CD14-positive monocyte (primary cell): ENCODE data around the gene MTG2. TPM values are rescaled to one million over a fixed set of nuclear protein-coding genes. Genes with fewer than 3 reads are reported as not detected.

Experiments
- DNase-seq, 3 donors: peaks; one replicate each; pipeline ENCODE4 v3.0.0-alpha.2; 2011 to 2022
- H2AFZ ChIP-seq: 2 replicates; pipeline ENCODE4 v1.6.0; 2012; ENCODE audit warnings: mild to moderate bottlenecking, low read depth, low read length, inconsistent platforms; ENCODE audit not compliant: insufficient read depth, poor library complexity, severe bottlenecking
- H3K27ac ChIP-seq, 2 donors: 1 replicate in 1 of 2; 2 replicates in 1 of 2; pipeline ENCODE4 v1.5.1; 2012 to 2013; ENCODE audit warnings: low read length in 2 of 2, control low read depth in 1 of 2, inconsistent platforms in 1 of 2, low read depth in 1 of 2, mild to moderate bottlenecking in 1 of 2
- H3K27me3 ChIP-seq, 2 donors: one replicate each; pipeline versions ENCODE4 v1.6.0 to v1.6.1; 2011 to 2013; ENCODE audit warnings: low read length in 2 of 2; ENCODE audit not compliant: control insufficient read depth in 2 of 2, insufficient read depth in 2 of 2
- H3K36me3 ChIP-seq, 2 donors: replicated peaks in 1 of 2; 1 replicate in 1 of 2; 2 replicates in 1 of 2; pipeline versions ENCODE4 v1.5.1 to v1.6.1; 2012 to 2013; ENCODE audit warnings: low read length in 2 of 2, control low read depth in 1 of 2, inconsistent platforms in 1 of 2, mild to moderate bottlenecking in 1 of 2; ENCODE audit not compliant: insufficient read depth in 2 of 2, control insufficient read depth in 1 of 2
- H3K4me1 ChIP-seq, 2 donors: 1 replicate in 1 of 2; 2 replicates in 1 of 2; pipeline versions ENCODE4 v1.5.1 to v1.6.1; 2012 to 2013; ENCODE audit warnings: low read length in 2 of 2, control low read depth in 1 of 2, inconsistent platforms in 1 of 2, mild to moderate bottlenecking in 1 of 2, moderate library complexity in 1 of 2; ENCODE audit not compliant: insufficient read depth in 2 of 2, control insufficient read depth in 1 of 2
- H3K4me2 ChIP-seq: replicated peaks from 2 replicates; pipeline ENCODE3; 2012; ENCODE audit warnings: low read length, moderate library complexity, mild to moderate bottlenecking; ENCODE audit not compliant: poor library complexity, severe bottlenecking; ENCODE audit errors: extremely low read depth
- H3K4me3 ChIP-seq, 3 experiments: fragments of 200-600 bp in 1 of 3; sonication (generic) in 1 of 3; replicated peaks in 1 of 3; 1 replicate in 2 of 3; 2 replicates in 1 of 3; pipeline ENCODE4 v1.5.1; 2011 to 2013; ENCODE audit warnings: low read length in 3 of 3, mild to moderate bottlenecking in 3 of 3, control low read depth in 2 of 3, low read depth in 2 of 3, inconsistent platforms in 1 of 3, moderate library complexity in 1 of 3
- H3K79me2 ChIP-seq: 2 replicates; pipeline ENCODE4 v1.6.0; 2012; ENCODE audit warnings: mild to moderate bottlenecking, control low read depth, inconsistent platforms, low read length, moderate library complexity; ENCODE audit not compliant: insufficient read depth
- H3K9ac ChIP-seq: 2 replicates; pipeline ENCODE4 v1.6.0; 2017; ENCODE audit warnings: low read length, mild to moderate bottlenecking; ENCODE audit not compliant: insufficient read depth, poor library complexity, severe bottlenecking
- H3K9me3 ChIP-seq, 2 donors: replicated peaks in 1 of 2; 1 replicate in 1 of 2; 2 replicates in 1 of 2; pipeline versions ENCODE4 v1.5.1 to v1.6.1; 2012 to 2013; ENCODE audit warnings: low read length in 2 of 2, control low read depth in 1 of 2; ENCODE audit not compliant: control insufficient read depth in 1 of 2, insufficient read depth in 1 of 2
- H4K20me1 ChIP-seq: 2 replicates; pipeline ENCODE4 v1.6.0; 2012; ENCODE audit warnings: mild to moderate bottlenecking, low read length, control low read depth, moderate library complexity; ENCODE audit not compliant: insufficient read depth
- H3K27ac Mint-ChIP-seq, 7 donors: one replicate each; pipeline ENCODE4 v1.8.0; 2020; ENCODE audit warnings: mild to moderate bottlenecking in 7 of 7, mixed read lengths in 7 of 7, moderate library complexity in 6 of 7, inconsistent platforms in 2 of 7
- H3K27me3 Mint-ChIP-seq, 3 donors: one replicate each; pipeline ENCODE4 v1.8.0; 2021 to 2022; ENCODE audit warnings: low read depth in 3 of 3, mild to moderate bottlenecking in 3 of 3, mixed read lengths in 3 of 3, moderate library complexity in 3 of 3, inconsistent platforms in 1 of 3
- H3K36me3 Mint-ChIP-seq, 2 donors: one replicate each; pipeline ENCODE4 v1.8.0; 2020; ENCODE audit warnings: mixed read lengths in 2 of 2, inconsistent platforms in 1 of 2, mild to moderate bottlenecking in 1 of 2
- H3K4me1 Mint-ChIP-seq: one replicate; pipeline ENCODE4 v1.8.0; 2020; ENCODE audit warnings: mild to moderate bottlenecking, mixed read lengths
- H3K4me3 Mint-ChIP-seq, 2 donors: one replicate each; pipeline ENCODE4 v1.8.0; 2020; ENCODE audit warnings: mild to moderate bottlenecking in 2 of 2, mixed read lengths in 2 of 2, moderate library complexity in 1 of 2
- H3K9me3 Mint-ChIP-seq, 7 donors: one replicate each; pipeline ENCODE4 v1.8.0; 2020 to 2022; ENCODE audit warnings: mixed read lengths in 7 of 7, mild to moderate bottlenecking in 6 of 7, moderate library complexity in 6 of 7, inconsistent platforms in 2 of 7
- CTCF ChIP-seq: fragments of 200-600 bp; IDR thresholded peaks from one replicate; pipeline ENCODE4 v1.8.0; 2022; ENCODE audit warnings: antibody characterized with exemption, mild to moderate bottlenecking
- WGBS: methylation state at CpG from one replicate; pipeline ENCODE4 v1.1.5; 2013; ENCODE audit warnings: missing lambda C conversion rate; ENCODE audit not compliant: insufficient coverage; 5-methylcytosine and 5-hydroxymethylcytosine counted together
- intact Hi-C, 2 donors: fragments of 100-400 bp; cut with micrococcal nuclease; formaldehyde crosslinking; loops; one replicate each; pipeline versions ENCODE4 v1.15.0 to v1.15.1; 2023
- polyA plus RNA-seq, 3 donors: library from polyadenylated mRNA; depleted of rRNA in 1 of 3; unstranded in 2 of 3; stranded (reverse) in 1 of 3; fragments of 300-500 nt in 2 of 3; fragments of >200 nt in 1 of 3; fragmentation: Illumina TruSeq in 2 of 3; gene quantifications; 1 replicate in 2 of 3; 2 replicates in 1 of 3; pipeline ENCODE4 v1.2.3, GENCODE V29; 2012 to 2021

MTG2 gene
- polyA plus RNA-seq, 3 donors = 10.8 to 16.1 (median 14.9) TPM

DNA sequence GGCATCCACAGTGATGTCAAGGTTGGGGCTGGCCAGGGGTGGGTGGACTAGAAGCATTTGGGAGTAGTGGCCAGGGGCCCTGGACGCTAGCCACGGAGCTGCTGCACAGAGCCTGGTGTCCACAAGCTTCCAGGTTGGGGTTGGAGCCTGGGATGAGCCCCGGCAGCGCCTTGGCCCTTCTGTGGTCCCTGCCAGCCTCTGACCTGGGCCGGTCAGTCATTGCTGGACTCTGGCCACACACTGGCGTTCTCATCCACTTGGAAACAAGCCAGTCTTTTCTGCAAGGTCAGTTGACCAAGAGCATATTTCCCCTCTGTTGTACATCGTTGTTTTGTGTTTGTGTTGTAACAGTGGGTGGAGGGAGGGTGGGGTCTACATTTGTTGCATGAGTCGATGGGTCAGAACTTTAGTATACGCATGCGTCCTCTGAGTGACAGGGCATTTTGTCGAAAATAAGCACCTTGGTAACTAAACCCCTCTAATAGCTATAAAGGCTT lies 48.0 kb upstream of the MTG2 start:
- Histone ChIP-seq H3K27me3 (no peaks in the 10 kb centered on the region), H4K20me1 (peaks cover 91% of the 10 kb centered on the region), H3K9me3 (no peaks in the 10 kb centered on the region), H3K4me1 (peaks cover 40 to 48% of the 10 kb centered on the region in 2 donors), H3K4me3 (peak overlapping the region in 1 of 3 experiments; percentile 23), H3K36me3 (peaks cover 90 to 94% of the 10 kb centered on the region in 2 donors), H3K4me2 (peak overlapping the region; percentile 55), H3K27ac (peak overlapping the region; percentile 79 to 80), H2AFZ (no peak overlapping the region), H3K9ac (no peak overlapping the region), H3K79me2 (peaks cover 42% of the 10 kb centered on the region)
- Mint-ChIP-seq H3K27ac (peak overlapping the region; percentile 78 to 95 (median 90)), H3K27me3 (no peaks in the 10 kb centered on the region), H3K9me3 (peaks cover 0 to 3% (median 0%) of the 10 kb centered on the region in 7 donors), H3K4me3 (peak overlapping the region in 1 of 2 donors; percentile 21), H3K36me3 (peaks cover 84 to 97% of the 10 kb centered on the region in 2 donors), H3K4me1 (peaks cover 58% of the 10 kb centered on the region)
- no peak for TF ChIP-seq CTCF
- WGBS = 62% methylated on average over 7 of the region's 11 CpGs
- intact Hi-C loops = no loop called here
- peak; percentile 59 to 65 (median 64) for DNase-seq

GRCh38 chr20:62135573-62136266 lies 47.1 kb upstream of the MTG2 start:
- H3K4me2 ChIP-seq = no peak overlapping the region
- no peaks in the 10 kb centered on the region for H3K27me3 Mint-ChIP-seq
- H4K20me1 ChIP-seq = peaks cover 95% of the 10 kb centered on the region
- H3K4me1 ChIP-seq = peaks cover 40 to 49% of the 10 kb centered on the region in 2 donors
- H3K4me3 Mint-ChIP-seq = no peak overlapping the region
- peaks cover 48% of the 10 kb centered on the region for H3K79me2 ChIP-seq
- peaks cover 84 to 97% of the 10 kb centered on the region in 2 donors for H3K36me3 Mint-ChIP-seq
- H3K9me3 ChIP-seq = no peaks in the 10 kb centered on the region
- H3K4me3 ChIP-seq = peak overlapping the region in 1 of 3 experiments; percentile 23
- no peak overlapping the region for H3K9ac ChIP-seq
- no peak for TF ChIP-seq CTCF
- peaks cover 55% of the 10 kb centered on the region for H3K4me1 Mint-ChIP-seq
- intact Hi-C loops = loop anchor here in 1 of 2 donors (2.0 kb wide), 1 partner anchor 13 kb away; the partner anchor contains the start of gene LSM14B
- H2AFZ ChIP-seq = no peak overlapping the region
- H3K27ac Mint-ChIP-seq = peak overlapping the region; percentile 65 to 91 (median 81)
- peaks cover 0 to 3% (median 0%) of the 10 kb centered on the region in 7 donors for H3K9me3 Mint-ChIP-seq
- no peak for DNase-seq
- H3K36me3 ChIP-seq = peaks cover 89 to 94% of the 10 kb centered on the region in 2 donors
- H3K27ac ChIP-seq = peak overlapping the region; percentile 45 to 80
- no peaks in the 10 kb centered on the region for H3K27me3 ChIP-seq
- 96% methylated on average over 6 of the region's 8 CpGs for WGBS
